DMS153 treated with DMSO at 0.1 percent for 48 hours (cell line): ENCODE measurements around the gene ARFGAP3.
"Not testable (repeated sequence)": the region's sequence is repeated elsewhere in the genome, so short reads cannot be mapped to it uniquely, and the experiment has no call there.

Experiments used
- DNase-seq: peaks from one replicate; lab custom pipeline; 2025; ENCODE audit not compliant: unreplicated experiment; lab: John Stamatoyannopoulos, UW

The ARFGAP3 gene

DNA sequence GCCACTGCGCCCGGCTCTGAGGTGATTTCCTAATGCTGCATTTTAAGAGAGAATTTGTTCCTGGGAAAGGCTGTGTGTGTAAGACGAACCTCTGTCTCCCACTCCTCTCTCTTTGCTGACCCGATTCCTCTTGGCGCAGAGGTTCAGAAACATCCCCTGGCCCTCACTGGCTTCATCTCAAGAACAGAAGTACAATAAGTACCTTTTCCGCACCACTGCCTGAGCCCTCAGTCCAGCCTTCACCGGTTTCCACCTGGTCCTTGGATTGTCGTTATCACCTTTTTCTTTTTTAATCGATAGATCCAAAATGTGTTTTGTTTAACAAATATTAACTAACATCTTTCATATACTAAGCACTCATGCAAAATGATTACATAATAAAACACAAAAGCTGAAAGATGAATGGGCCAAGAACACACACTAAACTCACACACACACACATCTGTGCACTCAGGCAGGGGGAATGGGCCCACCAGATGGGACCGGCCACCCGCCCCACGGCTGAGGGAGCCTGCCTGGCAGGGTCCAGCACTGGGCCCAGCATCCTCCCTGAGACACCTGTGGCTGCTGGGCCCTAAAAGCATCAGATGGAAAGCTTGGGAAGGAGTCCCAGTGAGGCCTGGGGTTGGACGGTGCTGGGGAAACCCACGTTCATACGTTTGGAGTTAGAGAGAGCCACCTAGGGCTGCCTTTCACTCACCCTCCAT, 86.0 kb downstream of the ARFGAP3 start:
- no peak for DNase-seq

DNA sequence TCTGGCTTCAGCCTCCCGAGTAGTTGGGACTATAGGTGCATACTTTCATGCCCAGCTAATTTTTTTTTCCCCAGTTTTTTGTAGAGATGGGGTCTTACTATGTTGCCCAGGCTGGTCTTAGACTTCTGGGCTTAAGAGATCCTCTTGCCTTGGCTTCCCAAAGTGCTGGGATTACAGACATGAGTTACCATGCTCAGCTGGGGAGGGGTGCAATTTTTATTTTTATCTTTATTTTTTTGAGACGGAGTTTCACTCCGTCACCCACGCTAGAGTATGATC, 86.7 kb downstream of the ARFGAP3 start:
- no peak for DNase-seq

DNA sequence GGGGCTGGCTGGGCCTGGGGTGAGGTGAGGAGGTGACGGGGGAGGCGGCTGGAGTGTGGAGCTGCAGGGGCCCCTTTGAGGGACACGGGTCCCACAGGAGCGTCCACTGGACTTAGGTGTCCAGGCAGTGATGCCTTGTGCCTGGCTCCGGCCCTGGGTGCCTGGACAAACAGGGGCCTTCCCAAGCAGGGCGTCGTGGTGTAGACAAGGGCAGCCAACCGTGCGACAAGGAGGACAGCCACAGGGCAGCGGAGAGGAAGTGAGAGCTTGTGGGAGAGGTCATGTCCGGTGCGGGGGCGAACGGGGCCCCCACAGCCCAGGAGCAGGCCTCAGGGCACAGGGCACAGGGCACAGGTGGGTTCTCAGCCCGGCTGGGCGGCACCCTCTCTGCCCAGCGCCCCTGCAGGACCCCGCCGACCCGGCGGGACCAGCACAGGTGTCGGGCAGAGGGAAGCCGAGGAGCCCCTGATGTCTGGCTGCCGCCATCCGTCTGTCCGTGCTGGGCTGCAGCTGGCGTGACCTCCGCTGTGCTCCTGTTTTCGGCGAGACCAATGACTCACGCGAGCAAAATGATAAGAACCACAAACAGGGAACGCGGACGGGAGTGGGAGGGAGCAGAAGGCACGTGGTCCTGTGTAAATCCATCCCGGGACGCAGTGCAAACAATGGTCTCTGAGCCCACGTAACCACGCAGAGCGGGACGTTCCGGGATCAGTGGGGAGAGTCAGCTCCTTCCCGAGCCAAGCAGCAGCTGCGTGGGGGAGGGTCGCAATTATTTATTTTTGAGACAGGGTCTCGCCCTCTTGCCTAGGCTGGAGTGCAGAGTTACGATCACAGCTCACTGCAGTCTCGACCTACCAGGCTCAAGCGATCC, 87.3 kb downstream of the ARFGAP3 start:
- no peak for DNase-seq

DNA sequence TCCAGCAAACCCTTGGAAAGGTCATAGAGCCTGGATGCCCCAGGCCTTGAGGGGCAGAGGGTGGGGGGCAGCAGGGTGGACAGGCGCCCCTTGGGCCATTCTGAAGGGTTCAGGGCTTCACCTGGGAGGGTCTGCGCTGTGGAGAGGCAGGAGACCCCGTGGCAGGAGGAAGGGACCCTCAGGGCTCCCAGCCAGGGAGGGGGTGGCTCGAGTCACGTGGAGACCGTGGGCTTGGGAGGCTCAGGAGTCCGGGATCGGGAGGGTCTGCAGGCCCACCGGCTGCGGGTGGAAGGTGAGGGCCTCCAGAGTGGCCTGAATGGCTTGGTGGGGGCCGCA, 87.9 kb downstream of the ARFGAP3 start:
- no peak for DNase-seq

DNA sequence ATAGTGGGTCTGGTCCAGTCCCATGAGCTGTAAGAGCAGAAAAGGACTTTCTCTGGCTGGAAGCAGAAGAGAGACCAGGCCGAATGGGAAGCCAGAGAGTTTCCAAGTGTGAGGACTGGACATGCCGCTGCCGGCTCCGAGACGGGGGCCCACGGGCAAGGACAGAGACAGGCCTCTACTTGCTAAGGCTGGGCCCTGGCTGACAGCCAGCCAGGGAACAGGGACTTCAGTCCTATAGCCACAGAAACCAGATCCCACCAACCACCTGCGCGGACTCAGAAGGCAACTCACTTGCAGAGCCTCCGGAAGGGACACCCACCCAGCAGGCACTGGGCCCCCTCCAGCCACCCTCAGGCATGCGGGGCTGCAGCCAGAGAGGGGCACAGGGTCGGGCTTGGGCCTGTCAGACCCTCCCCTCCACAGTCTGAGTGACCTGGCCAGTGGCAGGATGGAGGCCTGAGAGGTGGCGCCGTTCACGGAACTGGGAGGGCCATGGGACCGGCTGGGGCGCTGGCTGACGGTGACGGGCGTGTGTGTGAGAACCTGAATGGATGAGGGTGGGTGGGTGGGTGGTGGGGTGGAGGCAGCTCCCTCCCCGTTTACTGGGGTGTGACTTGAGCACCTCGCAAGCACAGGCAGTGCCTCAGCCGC, 88.6 kb downstream of the ARFGAP3 start:
- no peak for DNase-seq

DNA sequence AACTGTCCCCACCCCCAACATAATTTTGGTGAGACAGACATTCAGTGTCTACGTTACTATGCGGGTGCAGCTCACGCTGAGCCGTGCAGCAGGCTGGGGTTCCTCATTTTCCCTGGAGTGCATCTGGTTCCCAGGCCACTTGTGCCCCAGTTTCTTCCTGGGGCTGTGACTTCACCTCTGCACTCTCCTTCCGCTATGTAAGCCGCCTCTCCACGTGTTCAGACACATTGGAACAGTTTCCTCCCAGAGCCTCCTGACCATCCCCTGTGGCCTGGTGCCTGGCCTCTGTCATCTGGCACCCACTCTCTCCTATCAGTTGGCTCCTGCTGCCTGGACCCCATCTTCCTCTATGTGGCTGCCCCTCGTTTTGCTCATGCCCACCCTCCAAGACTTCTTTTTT, 90.2 kb downstream of the ARFGAP3 start:
- no peak for DNase-seq

DNA sequence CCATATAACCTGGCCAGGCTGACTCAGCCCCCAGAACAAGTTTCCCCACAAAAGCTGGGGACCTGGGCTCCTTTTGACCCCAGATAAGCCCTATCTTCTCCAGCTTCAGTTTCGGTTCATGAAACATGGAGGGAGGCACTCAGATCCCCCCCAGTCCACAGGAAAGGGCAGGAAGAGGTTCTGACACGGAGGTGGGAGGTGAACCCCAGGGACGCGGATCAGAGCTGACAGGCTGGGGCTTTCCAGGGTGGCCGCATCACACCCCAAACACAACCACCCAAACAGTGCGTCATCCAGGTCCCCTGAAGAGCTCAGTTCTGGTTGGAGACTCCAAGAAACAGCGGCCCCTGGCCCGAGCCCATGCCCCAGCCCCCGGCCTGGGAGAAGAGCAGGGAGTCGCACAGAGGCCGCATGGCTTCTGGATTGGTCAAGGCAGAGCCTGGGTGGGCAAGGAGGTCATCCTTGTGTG, 92.1 kb downstream of the ARFGAP3 start:
- DNase-seq: no peak

DNA sequence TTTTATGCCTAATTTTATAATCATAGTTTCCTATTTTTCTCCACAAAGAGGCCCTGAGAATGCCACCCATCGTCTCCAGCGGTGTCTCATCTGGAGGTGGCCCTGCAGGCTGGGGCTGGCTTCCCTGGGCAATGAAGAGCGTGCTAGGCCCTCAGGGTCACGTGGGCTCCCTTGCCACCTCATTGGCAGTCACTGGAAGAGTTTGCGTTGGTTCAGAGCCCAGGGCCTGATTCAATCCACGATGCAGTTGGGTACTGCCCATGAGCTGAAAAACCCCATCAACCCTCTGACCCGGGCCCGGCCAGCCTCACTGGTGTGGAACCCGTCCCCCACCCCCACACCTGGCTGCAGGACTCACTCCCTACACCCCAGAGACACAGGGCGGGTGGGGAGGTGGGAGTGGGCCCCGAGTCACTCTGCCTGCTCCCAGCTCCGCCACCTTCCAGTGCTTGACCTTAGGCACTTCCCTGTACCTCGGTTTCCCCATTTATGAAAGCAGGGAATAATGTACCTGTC, 93.0 kb downstream of the ARFGAP3 start:
- DNase-seq: no peak

DNA sequence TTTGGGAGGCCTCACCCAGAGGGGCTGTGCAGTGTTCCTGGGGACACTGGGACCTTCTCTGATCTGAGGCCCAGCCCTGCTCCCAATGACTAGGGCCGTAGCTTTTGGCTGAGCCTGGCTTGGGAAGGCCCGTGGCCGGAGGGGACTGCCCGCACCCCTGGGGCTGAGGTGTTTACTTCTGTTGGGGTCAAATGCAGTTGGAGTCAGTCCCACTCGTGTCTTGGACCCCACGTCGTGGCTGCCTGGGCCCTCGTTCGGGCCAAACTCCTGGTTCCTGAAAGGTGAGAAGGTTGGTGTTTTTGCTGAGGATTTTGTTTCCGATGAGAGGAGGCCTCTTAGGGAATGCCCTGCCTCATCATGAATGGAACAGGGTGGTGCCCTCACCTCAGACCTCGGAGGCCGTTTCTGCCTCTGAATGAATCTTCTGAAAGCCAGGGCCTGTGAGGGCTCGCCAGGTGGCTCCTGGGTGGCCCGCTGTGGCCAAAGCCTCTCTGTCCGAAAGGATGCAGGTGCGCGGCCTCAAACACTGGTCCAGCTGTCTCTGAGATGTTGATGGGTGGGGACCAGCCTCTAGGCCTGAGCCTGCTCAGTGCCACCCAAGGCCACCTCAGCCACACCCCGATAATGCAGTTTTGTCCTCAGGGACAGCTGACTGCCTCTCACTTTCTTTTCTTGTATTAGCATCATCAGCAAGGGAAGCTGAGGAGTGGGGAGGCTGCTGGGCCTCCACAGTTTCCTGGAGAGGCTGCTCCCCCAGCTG, 96.1 kb downstream of the ARFGAP3 start:
- no peak for DNase-seq

DNA sequence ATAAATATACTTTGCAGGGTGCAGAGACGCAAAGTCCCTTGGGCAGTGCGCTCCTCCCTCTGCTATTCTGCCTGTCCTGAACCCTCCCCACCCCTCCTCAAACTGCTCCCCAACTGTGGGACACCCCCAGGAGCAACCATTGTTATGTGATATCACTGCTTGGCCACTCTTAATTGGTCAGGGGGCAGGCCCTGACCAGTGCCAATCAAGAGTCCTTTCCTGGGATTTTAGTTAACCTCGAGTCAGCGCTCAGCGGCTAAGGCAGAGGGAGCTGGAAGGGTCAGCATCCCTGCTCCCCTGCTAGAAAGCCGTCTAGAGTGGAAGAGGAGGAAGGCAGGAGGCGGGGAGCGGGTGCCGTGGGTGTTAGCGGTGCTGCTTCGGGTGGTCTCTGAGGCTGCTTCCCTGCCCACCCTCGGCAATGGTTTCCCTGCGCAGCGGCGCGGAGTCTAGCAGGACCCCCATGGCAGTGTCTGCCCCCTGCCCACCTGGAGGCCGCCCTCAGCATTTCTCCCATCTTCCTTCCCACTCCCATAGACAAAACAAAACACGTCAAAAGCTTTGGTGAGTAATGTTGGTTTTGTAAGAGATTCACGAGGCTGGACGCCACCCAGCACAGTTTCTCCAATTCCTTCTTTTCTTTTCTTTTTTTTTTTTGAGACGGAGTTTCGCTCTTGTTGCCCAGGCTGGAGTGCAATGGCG, 98.0 kb downstream of the ARFGAP3 start:
- no peak for DNase-seq

DNA sequence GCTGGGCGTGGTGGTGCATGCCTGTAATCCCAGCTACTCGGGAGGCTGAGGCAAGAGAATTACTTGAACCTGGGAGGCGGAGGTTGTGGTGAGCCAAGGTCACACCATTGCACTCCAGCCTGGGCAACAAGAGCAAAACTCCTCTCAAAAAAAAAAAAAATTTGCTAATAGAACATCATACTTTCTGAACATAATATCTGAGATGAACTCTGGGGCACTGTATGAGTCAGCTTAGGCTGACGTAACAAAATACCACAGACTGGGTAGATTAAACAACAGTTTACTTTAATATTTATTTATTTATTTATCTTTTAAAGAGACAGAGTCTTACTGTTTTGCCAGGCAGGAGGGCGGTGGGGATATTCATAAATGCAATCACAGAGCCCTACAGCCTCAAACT, 101.5 kb downstream of the ARFGAP3 start:
- DNase-seq: not testable (repeated sequence)

DNA sequence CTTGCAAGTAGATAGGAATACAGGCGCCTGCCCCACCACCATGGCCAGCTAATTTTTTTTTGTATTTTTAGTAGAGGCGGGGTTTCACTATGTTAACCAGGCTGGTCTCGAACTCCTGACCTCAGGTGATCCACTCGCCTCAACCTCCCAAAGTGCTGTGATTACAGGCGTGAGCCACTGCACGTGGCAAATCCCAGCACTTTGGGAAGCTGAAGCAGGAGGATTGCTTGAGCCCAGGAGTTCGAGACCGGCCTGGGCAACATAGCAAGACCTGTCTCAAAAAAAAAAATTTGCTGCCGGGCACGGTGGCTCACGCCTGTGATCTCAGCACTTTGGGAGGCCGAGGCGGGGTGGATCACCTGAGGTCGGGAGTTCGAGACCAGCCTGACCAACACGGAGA, 102.0 kb downstream of the ARFGAP3 start:
- DNase-seq: not testable (repeated sequence)

DNA sequence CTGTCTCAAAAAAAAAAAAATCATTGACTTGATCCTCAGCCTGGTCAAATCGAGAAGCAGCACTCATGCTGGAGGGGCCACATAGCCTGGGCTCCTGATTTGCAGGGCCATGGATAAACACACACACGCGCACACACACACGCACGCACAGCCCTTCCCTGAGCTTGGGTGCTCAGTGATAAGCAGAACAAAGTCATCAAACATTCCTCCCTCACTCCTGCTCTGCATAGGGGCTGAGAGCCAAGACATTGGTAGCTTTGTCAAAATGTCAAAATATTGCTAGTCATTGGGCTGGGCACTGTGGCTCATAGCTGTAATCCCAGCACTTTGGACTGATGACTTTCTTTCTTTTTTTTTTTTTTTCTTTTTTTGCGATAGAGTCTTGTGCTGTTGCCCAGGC, 102.4 kb downstream of the ARFGAP3 start:
- DNase-seq: no peak

DNA sequence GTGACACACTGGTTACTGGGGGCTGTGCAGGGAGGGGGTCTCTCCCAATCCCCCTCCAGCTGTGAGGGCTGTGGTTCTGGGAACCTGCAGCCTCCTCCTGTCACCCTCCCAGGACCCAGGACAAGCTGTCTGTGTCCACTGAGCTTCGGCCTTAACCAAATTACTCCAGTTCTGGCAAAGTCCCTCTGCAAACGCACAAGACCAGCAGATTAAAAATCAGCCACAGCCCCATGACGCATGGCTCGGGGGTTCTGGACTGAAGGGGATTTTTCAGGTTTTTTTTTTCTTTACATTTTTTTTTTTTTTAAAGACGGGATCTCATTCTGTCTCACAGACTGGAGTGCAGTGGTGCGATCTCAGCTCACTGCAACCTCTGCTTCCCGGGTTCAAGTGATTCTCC, 104.2 kb downstream of the ARFGAP3 start:
- no peak for DNase-seq

DNA sequence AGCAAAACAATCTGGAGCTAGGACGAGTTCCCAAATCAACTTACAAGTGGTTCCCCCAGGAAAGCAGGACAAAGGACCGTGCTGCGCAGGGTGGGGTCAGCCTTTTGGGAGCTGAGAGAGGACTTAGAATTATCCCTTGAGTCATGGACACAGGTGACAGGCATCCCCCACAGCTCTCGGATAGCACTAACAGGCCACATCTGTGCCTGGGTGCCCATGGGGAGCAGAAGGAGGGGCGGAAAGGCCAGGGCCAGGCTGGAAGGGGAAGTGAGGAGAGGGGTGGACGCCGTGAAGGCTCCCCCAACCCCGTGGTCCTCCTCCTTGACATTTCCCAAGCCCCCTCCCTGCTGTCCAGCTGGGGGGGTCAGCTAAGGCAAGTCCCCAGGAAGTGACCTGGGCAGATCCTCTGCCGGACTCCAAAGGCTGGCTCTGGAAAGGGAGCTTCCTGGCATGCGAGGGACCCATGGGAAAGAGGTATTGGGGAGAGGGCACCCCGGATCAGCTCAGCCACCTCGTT, 104.8 kb downstream of the ARFGAP3 start:
- no peak for DNase-seq

DNA sequence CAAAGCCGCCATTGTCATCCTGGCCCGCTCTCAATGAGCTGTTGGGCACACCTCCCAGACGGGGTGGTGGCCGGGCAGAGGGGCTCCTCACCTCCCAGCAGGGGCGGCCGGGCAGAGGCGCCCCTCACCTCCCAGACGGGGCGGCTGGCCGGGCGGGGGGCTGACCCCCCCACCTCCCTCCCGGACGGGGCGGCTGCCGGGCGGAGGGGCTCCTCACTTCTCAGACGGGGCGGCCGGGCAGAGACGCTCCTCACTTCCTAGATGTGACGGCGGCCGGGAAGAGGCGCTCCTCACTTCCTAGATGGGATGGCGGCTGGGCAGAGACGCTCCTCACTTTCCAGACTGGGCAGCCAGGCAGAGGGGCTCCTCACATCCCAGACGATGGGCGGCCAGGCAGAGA, 106.7 kb downstream of the ARFGAP3 start:
- DNase-seq: not testable (repeated sequence)

DNA sequence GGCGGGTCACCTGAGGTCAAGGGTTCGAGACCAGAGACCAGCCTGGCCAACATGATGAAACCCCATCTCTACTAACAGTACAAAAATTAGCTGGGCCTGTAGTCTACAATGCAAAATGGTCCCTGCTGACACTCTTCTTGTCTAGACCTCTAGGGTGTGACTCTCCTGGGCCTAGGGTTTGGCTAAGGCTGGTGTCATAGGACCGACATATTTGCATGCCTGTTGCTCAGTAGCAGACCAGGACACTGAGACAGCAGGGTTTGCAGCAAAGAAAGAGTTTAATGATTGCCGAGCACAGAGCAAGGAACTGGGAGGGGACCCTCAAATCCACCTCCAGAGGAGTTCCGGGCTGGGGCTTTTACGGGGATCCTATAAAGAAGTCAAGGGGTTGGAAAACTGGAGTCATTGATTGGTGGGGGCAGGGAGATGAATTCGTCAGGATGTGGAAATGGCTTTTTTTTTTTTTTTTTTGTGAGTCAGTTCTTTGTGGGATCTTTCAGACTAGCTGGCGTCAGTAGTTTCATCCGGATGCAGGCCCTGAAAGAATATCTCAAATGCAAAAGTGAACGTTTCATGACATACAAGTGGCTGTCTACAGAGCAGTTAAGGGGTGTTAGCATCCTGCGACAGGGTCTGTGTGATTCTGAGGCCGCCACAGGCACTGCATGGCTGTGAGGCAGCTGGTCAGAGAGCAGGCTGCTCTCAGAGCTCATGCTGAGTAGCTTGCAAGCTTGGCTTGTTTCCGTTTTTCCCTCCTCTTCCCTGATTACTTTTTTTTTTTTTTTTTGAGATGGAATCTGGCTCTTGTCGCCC, 109.2 kb downstream of the ARFGAP3 start:
- DNase-seq: no peak
